Tibial nerve (tissue), 3 donors: ENCODE measurements around the gene ULBP2.

Experiments
- POLR2A ChIP-seq, 2 donors: fragments of 450-650 bp; IDR thresholded peaks; one replicate each; pipeline ENCODE4 v1.6.1; 2017; ENCODE audit warnings: antibody characterized with exemption in 2 of 2, mild to moderate bottlenecking in 2 of 2, moderate library complexity in 2 of 2
- TF ChIP-seq, protein P1 (sequence below), 5 experiments: fragments of 200-600 bp in 3 of 5; fragments of 450-650 bp in 2 of 5; sonication (generic) in 3 of 5; IDR thresholded peaks; one replicate each; pipeline ENCODE4 v1.5.1; 2016 to 2019; ENCODE audit warnings: antibody characterized with exemption in 5 of 5, mild to moderate bottlenecking in 3 of 5, moderate library complexity in 2 of 5

DNA sequence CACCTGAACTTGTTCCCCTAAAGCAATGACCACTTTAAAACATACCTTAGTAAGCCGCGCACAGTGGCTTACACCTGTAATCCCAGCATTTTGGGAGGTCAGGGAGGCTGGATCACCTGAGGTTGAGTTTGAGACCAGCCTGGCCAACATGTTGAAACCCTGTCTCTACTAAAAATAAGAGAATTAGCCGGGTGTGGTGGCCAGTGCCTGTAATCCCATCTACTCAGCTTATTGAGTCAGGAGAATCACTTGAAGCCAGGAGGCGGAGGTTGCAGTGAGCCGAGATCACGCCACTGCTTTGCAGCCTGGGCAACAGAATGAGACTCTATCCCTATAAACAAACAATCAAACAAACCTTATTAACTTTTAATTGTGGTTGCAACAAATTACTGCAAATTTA is 42.3 kb upstream of the ULBP2 start:
- TF ChIP-seq, protein P1, sequence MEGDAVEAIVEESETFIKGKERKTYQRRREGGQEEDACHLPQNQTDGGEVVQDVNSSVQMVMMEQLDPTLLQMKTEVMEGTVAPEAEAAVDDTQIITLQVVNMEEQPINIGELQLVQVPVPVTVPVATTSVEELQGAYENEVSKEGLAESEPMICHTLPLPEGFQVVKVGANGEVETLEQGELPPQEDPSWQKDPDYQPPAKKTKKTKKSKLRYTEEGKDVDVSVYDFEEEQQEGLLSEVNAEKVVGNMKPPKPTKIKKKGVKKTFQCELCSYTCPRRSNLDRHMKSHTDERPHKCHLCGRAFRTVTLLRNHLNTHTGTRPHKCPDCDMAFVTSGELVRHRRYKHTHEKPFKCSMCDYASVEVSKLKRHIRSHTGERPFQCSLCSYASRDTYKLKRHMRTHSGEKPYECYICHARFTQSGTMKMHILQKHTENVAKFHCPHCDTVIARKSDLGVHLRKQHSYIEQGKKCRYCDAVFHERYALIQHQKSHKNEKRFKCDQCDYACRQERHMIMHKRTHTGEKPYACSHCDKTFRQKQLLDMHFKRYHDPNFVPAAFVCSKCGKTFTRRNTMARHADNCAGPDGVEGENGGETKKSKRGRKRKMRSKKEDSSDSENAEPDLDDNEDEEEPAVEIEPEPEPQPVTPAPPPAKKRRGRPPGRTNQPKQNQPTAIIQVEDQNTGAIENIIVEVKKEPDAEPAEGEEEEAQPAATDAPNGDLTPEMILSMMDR (IDR thresholded peaks at IDR 0.05), result no peak
- no peak for TF ChIP-seq POLR2A (IDR thresholded peaks at IDR 0.05)
